OCI-LY7 (cell line): Measurements from ENCODE around the gene PCGF3.

Source experiments
- EZH2phosphoT487 ChIP-seq: fragments of 200-600 bp; sonication (generic); IDR thresholded peaks from 2 replicates; pipeline ENCODE4 v1.6.1; 2018; ENCODE audit warnings: low read depth, borderline replicate concordance, mild to moderate bottlenecking, mixed run types, antibody characterized with exemption, low read length, moderate library complexity, mixed read lengths
- TF ChIP-seq, protein P1 (sequence below): fragments of 200-600 bp; sonication (generic); conservative IDR thresholded peaks from 2 replicates; pipeline ENCODE4 v1.5.1; 2014; ENCODE audit warnings: mild to moderate bottlenecking, antibody characterized with exemption, low read length, moderate library complexity, mixed read lengths

DNA sequence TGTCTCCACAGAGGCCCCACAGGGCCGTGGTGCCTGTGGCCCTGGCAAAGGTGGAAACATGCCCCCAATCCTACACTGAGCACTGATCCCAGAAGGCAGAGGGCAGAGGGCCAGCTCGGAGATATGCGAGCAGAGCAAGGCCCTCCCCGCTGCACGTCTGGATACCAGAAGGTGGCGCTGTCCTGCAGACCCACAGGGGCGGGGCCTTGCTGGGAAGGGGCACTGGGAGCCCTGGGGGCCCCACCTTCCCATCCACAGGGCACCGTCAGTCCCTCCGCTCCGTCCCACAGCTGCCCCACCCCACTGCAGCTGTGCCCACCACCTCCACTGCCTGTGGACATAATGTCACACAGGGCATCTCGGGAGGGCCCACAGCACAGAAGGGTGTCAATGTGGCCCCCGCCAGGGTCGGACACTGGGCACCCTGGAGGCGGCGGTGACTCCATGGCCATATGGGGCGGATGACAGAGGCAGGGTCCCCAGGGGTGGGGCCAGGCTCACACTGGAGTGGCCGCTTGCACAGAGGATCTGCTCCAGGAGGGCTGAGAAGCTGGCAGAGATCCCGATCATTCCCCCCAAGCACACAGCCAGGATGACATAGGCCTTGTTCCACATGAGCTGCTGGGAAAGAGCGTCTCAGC lies 21.5 kb upstream of the PCGF3 start:
- TF ChIP-seq, protein P1, sequence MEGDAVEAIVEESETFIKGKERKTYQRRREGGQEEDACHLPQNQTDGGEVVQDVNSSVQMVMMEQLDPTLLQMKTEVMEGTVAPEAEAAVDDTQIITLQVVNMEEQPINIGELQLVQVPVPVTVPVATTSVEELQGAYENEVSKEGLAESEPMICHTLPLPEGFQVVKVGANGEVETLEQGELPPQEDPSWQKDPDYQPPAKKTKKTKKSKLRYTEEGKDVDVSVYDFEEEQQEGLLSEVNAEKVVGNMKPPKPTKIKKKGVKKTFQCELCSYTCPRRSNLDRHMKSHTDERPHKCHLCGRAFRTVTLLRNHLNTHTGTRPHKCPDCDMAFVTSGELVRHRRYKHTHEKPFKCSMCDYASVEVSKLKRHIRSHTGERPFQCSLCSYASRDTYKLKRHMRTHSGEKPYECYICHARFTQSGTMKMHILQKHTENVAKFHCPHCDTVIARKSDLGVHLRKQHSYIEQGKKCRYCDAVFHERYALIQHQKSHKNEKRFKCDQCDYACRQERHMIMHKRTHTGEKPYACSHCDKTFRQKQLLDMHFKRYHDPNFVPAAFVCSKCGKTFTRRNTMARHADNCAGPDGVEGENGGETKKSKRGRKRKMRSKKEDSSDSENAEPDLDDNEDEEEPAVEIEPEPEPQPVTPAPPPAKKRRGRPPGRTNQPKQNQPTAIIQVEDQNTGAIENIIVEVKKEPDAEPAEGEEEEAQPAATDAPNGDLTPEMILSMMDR = peak; percentile 79
- TF ChIP-seq EZH2phosphoT487 = no peak
